ENCODE measurements around the gene TM4SF5. TPM values are rescaled to one million over a fixed set of nuclear protein-coding genes. Genes with fewer than 3 reads are reported as not detected.
"Not testable (repeated sequence)": the region's sequence is repeated elsewhere in the genome, so short reads cannot be mapped to it uniquely, and the experiment has no call there.

Gene TM4SF5
- total RNA-seq, 2 donors from 2014 or later, result not detected

DNA sequence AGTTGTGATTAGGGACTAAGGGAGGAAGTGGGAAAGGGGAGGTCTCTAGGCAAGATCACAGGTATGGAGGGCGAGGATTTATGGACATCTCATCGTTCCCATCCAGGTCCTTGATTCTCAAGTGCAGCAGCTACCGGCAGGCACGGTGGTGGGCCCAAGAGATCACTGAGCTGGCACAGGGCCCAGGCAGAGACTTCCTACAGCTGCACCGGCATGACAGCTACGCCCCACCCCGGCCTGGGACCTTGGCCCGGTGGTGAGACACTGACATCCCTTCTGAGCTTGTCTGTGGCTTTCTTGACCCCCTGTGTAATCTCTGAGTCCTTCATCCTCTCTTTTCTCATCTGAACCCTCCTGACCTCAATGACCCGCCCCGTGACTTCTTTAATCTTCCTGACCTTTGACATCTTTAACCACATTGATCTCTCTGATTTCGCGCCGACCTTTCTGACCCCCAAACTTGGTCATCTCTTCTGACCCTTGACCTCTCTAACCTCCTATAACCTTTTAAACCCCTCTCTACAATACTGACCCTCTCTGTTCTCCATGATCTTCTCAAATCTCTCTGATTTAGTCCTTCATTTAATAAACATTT, 39.1 kb downstream of the TM4SF5 start:
- no peaks in the 10 kb centered on the region for H3K27me3 Mint-ChIP-seq
- H3K4me3 Mint-ChIP-seq, result no peak overlapping the region
- no peaks in the 10 kb centered on the region for H3K9me3 Mint-ChIP-seq
- no peak overlapping the region for H3K27ac Mint-ChIP-seq
- ATAC-seq, result no peak
- H3K4me1 Mint-ChIP-seq (ENCODE audit: low read depth in 2 of 2), result peaks cover 20 to 25% of the 10 kb centered on the region in 2 donors
- peaks cover 7% of the 10 kb centered on the region for H3K36me3 Mint-ChIP-seq
- DNase-seq (ENCODE audit: low spot score), result no peak

- Mint-ChIP-seq H3K27me3 (no peaks in the 10 kb centered on the region), H3K27ac (no peak overlapping the region), H3K36me3 (peaks cover 7% of the 10 kb centered on the region), H3K9me3 (no peaks in the 10 kb centered on the region), H3K4me3 (no peak overlapping the region), H3K4me1 (ENCODE audit: low read depth in 2 of 2) (peaks cover 15 to 22% of the 10 kb centered on the region in 2 donors)
- ATAC-seq, result no peak
- no peak for DNase-seq (ENCODE audit: low spot score)
Measured at GRCh38 chr17:4811471-4811870, 39.8 kb downstream of the TM4SF5 start.

- no peaks in the 10 kb centered on the region for H3K27me3 Mint-ChIP-seq
- no peak overlapping the region for H3K27ac Mint-ChIP-seq
Measured at GRCh38 chr17:4812690-4813089, 41.0 kb downstream of the TM4SF5 start.

GRCh38 chr17:4815043-4815675, 43.5 kb downstream of the TM4SF5 start:
- Mint-ChIP-seq H3K36me3 (peaks cover 7% of the 10 kb centered on the region), H3K9me3 (no peaks in the 10 kb centered on the region), H3K27me3 (no peaks in the 10 kb centered on the region), H3K27ac (no peak overlapping the region), H3K4me1 (ENCODE audit: low read depth in 2 of 2) (peaks cover 6 to 8% of the 10 kb centered on the region in 2 donors), H3K4me3 (no peak overlapping the region)
- no peak for ATAC-seq
- DNase-seq (ENCODE audit: low spot score), result no peak

More at GRCh38 chr17:4812690-4813089, 41.0 kb downstream of the TM4SF5 start:
- peaks cover 7% of the 10 kb centered on the region for H3K36me3 Mint-ChIP-seq
- peaks cover 15 to 19% of the 10 kb centered on the region in 2 donors for H3K4me1 Mint-ChIP-seq (ENCODE audit: low read depth in 2 of 2)
- H3K9me3 Mint-ChIP-seq, result no peaks in the 10 kb centered on the region
- no peak for DNase-seq (ENCODE audit: low spot score)
- no peak overlapping the region for H3K4me3 Mint-ChIP-seq
- ATAC-seq, result no peak

- no peak overlapping the region for H3K4me3 Mint-ChIP-seq
Measured at GRCh38 chr17:4816826-4817225, 45.1 kb downstream of the TM4SF5 start.

GRCh38 chr17:4818276-4818675, 46.6 kb downstream of the TM4SF5 start:
- H3K27ac Mint-ChIP-seq, result no peak overlapping the region
- no peaks in the 10 kb centered on the region for H3K27me3 Mint-ChIP-seq
- ATAC-seq (no peak), DNase-seq (ENCODE audit: low spot score) (peak; percentile 46)
- no peaks in the 10 kb centered on the region for H3K36me3 Mint-ChIP-seq
- peaks cover 0 to 6% of the 10 kb centered on the region in 2 donors for H3K4me1 Mint-ChIP-seq (ENCODE audit: low read depth in 2 of 2)
- no peak overlapping the region for H3K4me3 Mint-ChIP-seq
- H3K9me3 Mint-ChIP-seq, result no peaks in the 10 kb centered on the region

More at GRCh38 chr17:4816826-4817225, 45.1 kb downstream of the TM4SF5 start:
- H3K27ac Mint-ChIP-seq, result no peak overlapping the region
- no peaks in the 10 kb centered on the region for H3K9me3 Mint-ChIP-seq
- DNase-seq (ENCODE audit: low spot score), result no peak
- H3K4me1 Mint-ChIP-seq (ENCODE audit: low read depth in 2 of 2), result peaks cover 0 to 6% of the 10 kb centered on the region in 2 donors
- no peaks in the 10 kb centered on the region for H3K27me3 Mint-ChIP-seq
- no peaks in the 10 kb centered on the region for H3K36me3 Mint-ChIP-seq
- no peak for ATAC-seq

- H3K4me1 Mint-ChIP-seq (ENCODE audit: low read depth in 2 of 2), result peaks cover 0 to 2% of the 10 kb centered on the region in 2 donors
- no peaks in the 10 kb centered on the region for H3K27me3 Mint-ChIP-seq
- no peaks in the 10 kb centered on the region for H3K9me3 Mint-ChIP-seq
- no peak overlapping the region for H3K4me3 Mint-ChIP-seq
- ATAC-seq (no peak), DNase-seq (ENCODE audit: low spot score) (no peak)
- H3K27ac Mint-ChIP-seq, result no peak overlapping the region
- H3K36me3 Mint-ChIP-seq, result no peaks in the 10 kb centered on the region
Measured at GRCh38 chr17:4822835-4823234, 51.1 kb downstream of the TM4SF5 start.

GRCh38 chr17:4823373-4824089, 51.8 kb downstream of the TM4SF5 start:
- Mint-ChIP-seq H3K36me3 (no peaks in the 10 kb centered on the region), H3K27ac (no peak overlapping the region)
- no peak for ATAC-seq

GRCh38 chr17:4827399-4827798, 55.7 kb downstream of the TM4SF5 start:
- Mint-ChIP-seq H3K4me3 (no peak overlapping the region), H3K9me3 (no peaks in the 10 kb centered on the region), H3K27me3 (peaks cover 0 to 6% of the 10 kb centered on the region in 2 donors), H3K27ac (no peak overlapping the region), H3K4me1 (ENCODE audit: low read depth in 2 of 2) (no peaks in the 10 kb centered on the region), H3K36me3 (no peaks in the 10 kb centered on the region)
- DNase-seq (ENCODE audit: low spot score) (peak; percentile 53), ATAC-seq (peak in 1 of 2 donors; percentile 49)

More at GRCh38 chr17:4823373-4824089, 51.8 kb downstream of the TM4SF5 start:
- peak; percentile 12 for DNase-seq (ENCODE audit: low spot score)
- no peak overlapping the region for H3K4me3 Mint-ChIP-seq
- no peaks in the 10 kb centered on the region for H3K9me3 Mint-ChIP-seq
- H3K4me1 Mint-ChIP-seq (ENCODE audit: low read depth in 2 of 2), result no peaks in the 10 kb centered on the region
- H3K27me3 Mint-ChIP-seq, result peaks cover 0 to 2% of the 10 kb centered on the region in 2 donors

GRCh38 chr17:4832829-4833177, 61.1 kb downstream of the TM4SF5 start:
- not testable (repeated sequence) for DNase-seq (ENCODE audit: low spot score); H3K27me3 Mint-ChIP-seq; H3K9me3 Mint-ChIP-seq; H3K36me3 Mint-ChIP-seq
- Mint-ChIP-seq H3K4me1 (ENCODE audit: low read depth in 2 of 2) (peaks cover 26 to 31% of the 10 kb centered on the region in 2 donors), H3K27ac (peak overlapping the region; percentile 76 to 82), H3K4me3 (peak overlapping the region; percentile 90)
- peak; percentile 41 to 54 for ATAC-seq

Other genes with a start within 250 kb of the TM4SF5 start
- gene MYBBP1A, start 216.5 kb upstream of the TM4SF5 start, total RNA-seq, result 100 to 1,000 TPM in 1 of 2 donors, 10 to 100 TPM in 1; 92.3 to 246 TPM
- not detected for gene GGT6, start 211.3 kb upstream of the TM4SF5 start, total RNA-seq
- gene SMTNL2, start 187.4 kb upstream of the TM4SF5 start, total RNA-seq, result not detected
- gene ALOX15, start 130.2 kb upstream of the TM4SF5 start, total RNA-seq, result not detected
- gene PELP1, start 67.7 kb upstream of the TM4SF5 start, total RNA-seq, result 100 to 1,000 TPM in 1 of 2 donors, 10 to 100 TPM in 1; 76.9 to 161 TPM
- gene ARRB2, start 61.3 kb upstream of the TM4SF5 start, total RNA-seq, result 100 to 1,000 TPM; 834 to 935 TPM
- gene MED11, start 40.5 kb upstream of the TM4SF5 start, total RNA-seq, result 10 to 100 TPM; 27.2 to 34.6 TPM
- gene ZMYND15, start 32.1 kb upstream of the TM4SF5 start, total RNA-seq, result 1 to 10 TPM; 1.0 to 2.3 TPM
- 10 to 100 TPM; 22.6 to 46.3 TPM for gene CXCL16, start 32.0 kb upstream of the TM4SF5 start, total RNA-seq
- gene VMO1, start 14.5 kb downstream of the TM4SF5 start, total RNA-seq, result 10 to 100 TPM in 1 of 2 donors, 1 to 10 TPM in 1; 4.5 to 15.4 TPM
- under 1 TPM in 1 of 2 donors, not detected in 1; 0.38 TPM for gene GLTPD2, start 17.1 kb downstream of the TM4SF5 start, total RNA-seq
- gene PSMB6, start 24.3 kb downstream of the TM4SF5 start, total RNA-seq, result 100 to 1,000 TPM; 145 to 174 TPM
- 10 to 100 TPM; 38.4 to 46.9 TPM for gene PLD2, start 35.3 kb downstream of the TM4SF5 start, total RNA-seq
- gene MINK1, start 61.5 kb downstream of the TM4SF5 start, total RNA-seq, result 10 to 100 TPM; 72.4 to 98.2 TPM
- 1 to 10 TPM; 1.3 to 2.3 TPM for gene C17orf107, start 127.7 kb downstream of the TM4SF5 start, total RNA-seq
- 1 to 10 TPM; 3.9 to 7.6 TPM for gene CHRNE, start 131.2 kb downstream of the TM4SF5 start, total RNA-seq
- gene GP1BA, start 160.4 kb downstream of the TM4SF5 start, total RNA-seq, result under 1 TPM in 1 of 2 donors, not detected in 1; 0.12 TPM
- gene SLC25A11, start 168.2 kb downstream of the TM4SF5 start, total RNA-seq, result 10 to 100 TPM; 85.9 to 91.6 TPM
- 100 to 1,000 TPM; 144 to 150 TPM for gene RNF167, start 168.4 kb downstream of the TM4SF5 start, total RNA-seq
- gene PFN1, start 176.6 kb downstream of the TM4SF5 start, total RNA-seq, result 1,000 to 10,000 TPM; 1,741 to 1,743 TPM
- gene ENO3, start 179.2 kb downstream of the TM4SF5 start, total RNA-seq, result 10 to 100 TPM in 1 of 2 donors, 1 to 10 TPM in 1; 8.7 to 26.1 TPM
- gene SPAG7, start 195.9 kb downstream of the TM4SF5 start, total RNA-seq, result 10 to 100 TPM; 51.4 to 71.9 TPM
- gene CAMTA2, start 215.8 kb downstream of the TM4SF5 start, total RNA-seq, result 10 to 100 TPM; 51.0 to 87.9 TPM
- under 1 TPM; 0.31 to 0.56 TPM for gene INCA1, start 225.6 kb downstream of the TM4SF5 start, total RNA-seq
- gene KIF1C, start 226.1 kb downstream of the TM4SF5 start, total RNA-seq, result 10 to 100 TPM; 39.4 to 80.3 TPM